NT2/D1 (cell line): Measurements from ENCODE around the gene LPP.

ENCODE experiments used
- DNase-seq: peaks from one replicate; pipeline ENCODE4 v3.0.0-alpha.2; 2011; ENCODE audit warnings: low read depth, low spot score
- H3K27me3 ChIP-seq: 2 replicates; pipeline ENCODE4 v1.6.0; 2011; ENCODE audit warnings: mild to moderate bottlenecking; ENCODE audit not compliant: insufficient read length, insufficient read depth
- H3K36me3 ChIP-seq: 2 replicates; pipeline ENCODE4 v1.6.1; 2011; ENCODE audit warnings: mild to moderate bottlenecking, low read length, mixed read lengths; ENCODE audit not compliant: insufficient read depth, insufficient read length
- H3K4me1 ChIP-seq: 2 replicates; pipeline ENCODE4 v1.5.1; 2011; ENCODE audit not compliant: insufficient read depth, insufficient read length
- H3K4me3 ChIP-seq: 2 replicates; pipeline ENCODE4 v1.5.1; 2011; ENCODE audit warnings: low read depth; ENCODE audit not compliant: insufficient read length
- H3K9ac ChIP-seq: 2 replicates; pipeline ENCODE4 v1.6.0; 2011; ENCODE audit warnings: low read depth; ENCODE audit not compliant: insufficient read length
- H3K9me3 ChIP-seq: 2 replicates; pipeline ENCODE4 v1.5.1; 2011; ENCODE audit warnings: mild to moderate bottlenecking, low read length; ENCODE audit not compliant: insufficient read depth
- SUZ12 ChIP-seq: IDR thresholded peaks from 2 replicates; pipeline ENCODE4 v1.6.1; 2011; ENCODE audit not compliant: insufficient read length, insufficient read depth; ENCODE audit errors: extremely low read depth
- YY1 ChIP-seq: IDR thresholded peaks from 2 replicates; pipeline ENCODE4 v1.6.1; 2011; ENCODE audit not compliant: insufficient read length, insufficient read depth
- ZNF274 ChIP-seq: IDR thresholded peaks from 2 replicates; pipeline ENCODE4 v1.6.1; 2011; ENCODE audit warnings: mild to moderate bottlenecking, low read depth, low read length

The LPP gene

GRCh38 chr3:188584958-188585689, 431.2 kb downstream of the LPP start:
- H3K9ac ChIP-seq = no peak overlapping the region
- no peaks in the 10 kb centered on the region for H3K4me1 ChIP-seq
- no peak for DNase-seq
- H3K27me3 ChIP-seq = no peaks in the 10 kb centered on the region
- TF ChIP-seq SUZ12 (no peak), ZNF274 (no peak), YY1 (no peak)
- no peak overlapping the region for H3K4me3 ChIP-seq
- H3K36me3 ChIP-seq = no peaks in the 10 kb centered on the region
- H3K9me3 ChIP-seq = no peaks in the 10 kb centered on the region

GRCh38 chr3:188589071-188589470, 435.1 kb downstream of the LPP start:
- no peaks in the 10 kb centered on the region for H3K4me1 ChIP-seq
- no peaks in the 10 kb centered on the region for H3K36me3 ChIP-seq
- TF ChIP-seq SUZ12 = no peak
- no peak for TF ChIP-seq ZNF274
- TF ChIP-seq YY1 = no peak
- no peak overlapping the region for H3K9ac ChIP-seq
- no peak for DNase-seq
- no peaks in the 10 kb centered on the region for H3K9me3 ChIP-seq
- no peaks in the 10 kb centered on the region for H3K27me3 ChIP-seq
- no peak overlapping the region for H3K4me3 ChIP-seq

GRCh38 chr3:188589771-188590170, 435.8 kb downstream of the LPP start:
- H3K4me3 ChIP-seq = no peak overlapping the region
- H3K27me3 ChIP-seq = no peaks in the 10 kb centered on the region
- no peak overlapping the region for H3K9ac ChIP-seq
- H3K9me3 ChIP-seq = no peaks in the 10 kb centered on the region
- H3K4me1 ChIP-seq = no peaks in the 10 kb centered on the region
- H3K36me3 ChIP-seq = no peaks in the 10 kb centered on the region
- no peak for TF ChIP-seq YY1
- no peak for TF ChIP-seq SUZ12
- no peak for TF ChIP-seq ZNF274
- no peak for DNase-seq

GRCh38 chr3:188590557-188590956, 436.6 kb downstream of the LPP start:
- no peak for TF ChIP-seq SUZ12
- TF ChIP-seq ZNF274 = no peak
- TF ChIP-seq YY1 = no peak
- no peak overlapping the region for H3K4me3 ChIP-seq
- no peaks in the 10 kb centered on the region for H3K9me3 ChIP-seq
- no peaks in the 10 kb centered on the region for H3K36me3 ChIP-seq
- H3K9ac ChIP-seq = no peak overlapping the region
- H3K27me3 ChIP-seq = no peaks in the 10 kb centered on the region
- DNase-seq = no peak
- no peaks in the 10 kb centered on the region for H3K4me1 ChIP-seq

GRCh38 chr3:188594139-188594538, 440.2 kb downstream of the LPP start:
- no peak for DNase-seq
- peaks cover 2% of the 10 kb centered on the region for H3K4me1 ChIP-seq

GRCh38 chr3:188595890-188596376, 442.0 kb downstream of the LPP start:
- H3K4me3 ChIP-seq = no peak overlapping the region
- TF ChIP-seq ZNF274 (no peak), YY1 (no peak), SUZ12 (no peak)
- no peaks in the 10 kb centered on the region for H3K9me3 ChIP-seq
- H3K36me3 ChIP-seq = no peaks in the 10 kb centered on the region
- H3K9ac ChIP-seq = no peak overlapping the region
- no peak for DNase-seq
- H3K4me1 ChIP-seq = peaks cover 2% of the 10 kb centered on the region
- no peaks in the 10 kb centered on the region for H3K27me3 ChIP-seq

More at GRCh38 chr3:188594139-188594538, 440.2 kb downstream of the LPP start:
- Histone ChIP-seq H3K4me3 (no peak overlapping the region), H3K36me3 (no peaks in the 10 kb centered on the region), H3K9me3 (no peaks in the 10 kb centered on the region), H3K9ac (no peak overlapping the region), H3K27me3 (no peaks in the 10 kb centered on the region)
- TF ChIP-seq ZNF274 = no peak
- no peak for TF ChIP-seq SUZ12
- TF ChIP-seq YY1 = no peak

GRCh38 chr3:188598894-188599293, 444.9 kb downstream of the LPP start:
- Histone ChIP-seq H3K27me3 (no peaks in the 10 kb centered on the region), H3K36me3 (no peaks in the 10 kb centered on the region), H3K4me3 (no peak overlapping the region), H3K9me3 (no peaks in the 10 kb centered on the region), H3K4me1 (peaks cover 2% of the 10 kb centered on the region), H3K9ac (no peak overlapping the region)
- no peak for DNase-seq
- no peak for TF ChIP-seq YY1
- no peak for TF ChIP-seq SUZ12
- TF ChIP-seq ZNF274 = no peak
